Measurements from ENCODE around the gene MAD1L1.
"Not testable (repeated sequence)": the region's sequence is repeated elsewhere in the genome, so short reads cannot be mapped to it uniquely, and the experiment has no call there.

MAD1L1 gene

GRCh38 chr7:2065528-2065927 lies 167.2 kb downstream of the MAD1L1 start:
- no peaks in the 10 kb centered on the region for H3K27me3 ChIP-seq (ENCODE audit: control insufficient read depth in 1 of 2, insufficient read depth in 2 of 2, low read length in 2 of 2)
- peaks cover 3% of the 10 kb centered on the region for H3K36me3 ChIP-seq (ENCODE audit: insufficient read depth, low read length)
- H3K9me3 ChIP-seq (ENCODE audit: low read length) = no peaks in the 10 kb centered on the region
- no peak overlapping the region for H3K4me3 ChIP-seq (ENCODE audit: low read depth in 1 of 2, low read length in 2 of 2)
- H3K9ac ChIP-seq (ENCODE audit: low read length) = no peak overlapping the region
- H3K4me1 ChIP-seq (ENCODE audit: insufficient read depth, low read length) = no peaks in the 10 kb centered on the region
- H3K27ac ChIP-seq (ENCODE audit: low read depth, low read length) = no peak overlapping the region

GRCh38 chr7:2063563-2064260 lies 169.0 kb downstream of the MAD1L1 start:
- H3K27ac ChIP-seq (ENCODE audit: low read depth, low read length) = no peak overlapping the region
- no peaks in the 10 kb centered on the region for H3K9me3 ChIP-seq (ENCODE audit: low read length)
- peaks cover 3% of the 10 kb centered on the region for H3K36me3 ChIP-seq (ENCODE audit: insufficient read depth, low read length)
- H3K4me3 ChIP-seq (ENCODE audit: low read depth in 1 of 2, low read length in 2 of 2) = no peak overlapping the region
- no peaks in the 10 kb centered on the region for H3K27me3 ChIP-seq (ENCODE audit: control insufficient read depth in 1 of 2, insufficient read depth in 2 of 2, low read length in 2 of 2)
- H3K9ac ChIP-seq (ENCODE audit: low read length) = no peak overlapping the region
- no peaks in the 10 kb centered on the region for H3K4me1 ChIP-seq (ENCODE audit: insufficient read depth, low read length)

DNA sequence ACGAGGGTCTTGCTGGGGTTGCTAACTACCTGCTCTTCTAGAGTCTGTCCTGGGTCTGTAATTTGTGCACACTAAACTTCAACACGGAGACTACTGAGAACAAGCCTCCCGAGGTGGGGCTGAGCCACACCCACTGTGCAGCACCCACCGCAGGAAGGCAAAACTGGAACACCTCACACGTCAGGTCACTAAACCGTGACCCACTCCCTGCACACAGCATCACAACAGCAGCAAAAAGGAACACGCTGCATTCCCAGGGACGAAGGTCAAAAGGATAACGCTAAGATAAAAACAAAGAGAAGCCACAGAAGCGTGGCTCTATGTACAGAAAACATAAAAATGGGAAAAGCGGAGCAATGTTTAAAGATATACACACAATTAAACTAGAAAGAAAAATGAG lies 170.1 kb downstream of the MAD1L1 start:
- Histone ChIP-seq H3K27ac (ENCODE audit: low read depth, low read length) (no peak overlapping the region), H3K4me3 (ENCODE audit: low read depth in 1 of 2, low read length in 2 of 2) (no peak overlapping the region), H3K9me3 (ENCODE audit: low read length) (no peaks in the 10 kb centered on the region), H3K36me3 (ENCODE audit: insufficient read depth, low read length) (peaks cover 3% of the 10 kb centered on the region), H3K27me3 (ENCODE audit: control insufficient read depth in 1 of 2, insufficient read depth in 2 of 2, low read length in 2 of 2) (no peaks in the 10 kb centered on the region), H3K4me1 (ENCODE audit: insufficient read depth, low read length) (no peaks in the 10 kb centered on the region), H3K9ac (ENCODE audit: low read length) (no peak overlapping the region)

GRCh38 chr7:2060701-2061100 lies 172.0 kb downstream of the MAD1L1 start:
- no peak overlapping the region for H3K4me3 ChIP-seq (ENCODE audit: low read depth in 1 of 2, low read length in 2 of 2)

GRCh38 chr7:2059964-2060700 lies 172.6 kb downstream of the MAD1L1 start:
- Histone ChIP-seq H3K36me3 (ENCODE audit: insufficient read depth, low read length) (no peaks in the 10 kb centered on the region), H3K4me1 (ENCODE audit: insufficient read depth, low read length) (no peaks in the 10 kb centered on the region), H3K27me3 (ENCODE audit: control insufficient read depth in 1 of 2, insufficient read depth in 2 of 2, low read length in 2 of 2) (no peaks in the 10 kb centered on the region), H3K27ac (ENCODE audit: low read depth, low read length) (no peak overlapping the region), H3K4me3 (ENCODE audit: low read depth in 1 of 2, low read length in 2 of 2) (no peak overlapping the region), H3K9me3 (ENCODE audit: low read length) (no peaks in the 10 kb centered on the region), H3K9ac (ENCODE audit: low read length) (no peak overlapping the region)

More at GRCh38 chr7:2060701-2061100, 172.0 kb downstream of the MAD1L1 start:
- Histone ChIP-seq H3K27me3 (ENCODE audit: control insufficient read depth in 1 of 2, insufficient read depth in 2 of 2, low read length in 2 of 2) (no peaks in the 10 kb centered on the region), H3K4me1 (ENCODE audit: insufficient read depth, low read length) (no peaks in the 10 kb centered on the region), H3K36me3 (ENCODE audit: insufficient read depth, low read length) (peaks cover 1% of the 10 kb centered on the region), H3K9me3 (ENCODE audit: low read length) (no peaks in the 10 kb centered on the region), H3K9ac (ENCODE audit: low read length) (no peak overlapping the region), H3K27ac (ENCODE audit: low read depth, low read length) (no peak overlapping the region)

GRCh38 chr7:2058246-2058645 lies 174.5 kb downstream of the MAD1L1 start:
- not testable (repeated sequence) for H3K36me3 ChIP-seq (ENCODE audit: insufficient read depth, low read length); H3K9ac ChIP-seq (ENCODE audit: low read length); H3K9me3 ChIP-seq (ENCODE audit: low read length); H3K27me3 ChIP-seq (ENCODE audit: control insufficient read depth in 1 of 2, insufficient read depth in 2 of 2, low read length in 2 of 2); H3K4me1 ChIP-seq (ENCODE audit: insufficient read depth, low read length); H3K4me3 ChIP-seq (ENCODE audit: low read depth in 1 of 2, low read length in 2 of 2); H3K27ac ChIP-seq (ENCODE audit: low read depth, low read length)

- Histone ChIP-seq H3K27me3 (ENCODE audit: control insufficient read depth in 1 of 2, insufficient read depth in 2 of 2, low read length in 2 of 2) (no peaks in the 10 kb centered on the region), H3K9me3 (ENCODE audit: low read length) (no peaks in the 10 kb centered on the region), H3K27ac (ENCODE audit: low read depth, low read length) (no peak overlapping the region), H3K9ac (ENCODE audit: low read length) (no peak overlapping the region), H3K36me3 (ENCODE audit: insufficient read depth, low read length) (no peaks in the 10 kb centered on the region), H3K4me3 (ENCODE audit: low read depth in 1 of 2, low read length in 2 of 2) (no peak overlapping the region), H3K4me1 (ENCODE audit: insufficient read depth, low read length) (no peaks in the 10 kb centered on the region)
These were observed 176.8 kb downstream of the MAD1L1 start for GRCh38 chr7:2055956-2056355.

DNA sequence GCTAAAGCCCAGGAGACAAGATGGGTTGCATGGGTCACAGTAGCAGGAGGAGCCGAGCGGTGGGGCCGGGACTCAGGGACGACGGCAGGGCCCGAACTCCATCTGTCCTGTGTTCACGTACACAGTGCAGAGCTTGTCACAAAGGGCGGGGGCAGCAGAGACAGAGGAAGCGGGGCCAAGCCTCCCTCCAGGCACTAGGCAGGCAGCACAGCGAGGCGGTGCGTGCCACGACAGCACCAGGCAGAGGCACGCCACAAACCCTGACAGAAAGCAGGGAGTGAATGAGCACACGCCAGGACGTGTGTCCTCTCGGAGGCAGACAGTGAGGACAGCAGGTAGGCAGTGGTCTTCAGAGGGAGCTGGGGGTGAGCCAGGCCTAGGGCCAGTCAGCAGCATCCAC lies 177.8 kb downstream of the MAD1L1 start:
- Histone ChIP-seq H3K27ac (ENCODE audit: low read depth, low read length) (no peak overlapping the region), H3K4me3 (ENCODE audit: low read depth in 1 of 2, low read length in 2 of 2) (no peak overlapping the region), H3K9ac (ENCODE audit: low read length) (no peak overlapping the region), H3K9me3 (ENCODE audit: low read length) (no peaks in the 10 kb centered on the region), H3K36me3 (ENCODE audit: insufficient read depth, low read length) (no peaks in the 10 kb centered on the region), H3K27me3 (ENCODE audit: control insufficient read depth in 1 of 2, insufficient read depth in 2 of 2, low read length in 2 of 2) (no peaks in the 10 kb centered on the region), H3K4me1 (ENCODE audit: insufficient read depth, low read length) (no peaks in the 10 kb centered on the region)

DNA sequence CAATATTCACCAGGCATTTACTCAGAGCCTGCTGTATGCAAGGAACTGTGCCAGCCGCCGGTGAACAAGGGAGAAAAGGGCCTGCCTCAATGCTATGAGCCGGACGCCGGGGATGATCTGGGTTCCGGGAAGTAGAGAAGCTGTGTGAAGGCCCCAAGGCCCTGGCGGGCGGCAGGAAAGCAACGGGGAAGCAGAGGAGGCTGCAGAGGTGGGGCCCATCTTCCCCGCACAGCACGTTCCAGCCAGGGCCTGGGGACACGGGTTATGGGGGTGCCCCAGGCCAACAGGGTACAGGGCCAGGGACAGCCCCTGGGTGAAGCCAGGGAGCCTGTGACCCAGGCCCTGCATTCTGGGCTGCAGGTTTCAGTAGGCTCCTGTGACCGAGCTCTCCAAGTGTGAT lies 179.3 kb downstream of the MAD1L1 start:
- no peak overlapping the region for H3K4me3 ChIP-seq (ENCODE audit: low read depth in 1 of 2, low read length in 2 of 2)
- H3K4me1 ChIP-seq (ENCODE audit: insufficient read depth, low read length) = no peaks in the 10 kb centered on the region
- H3K9ac ChIP-seq (ENCODE audit: low read length) = no peak overlapping the region
- H3K36me3 ChIP-seq (ENCODE audit: insufficient read depth, low read length) = no peaks in the 10 kb centered on the region
- no peaks in the 10 kb centered on the region for H3K27me3 ChIP-seq (ENCODE audit: control insufficient read depth in 1 of 2, insufficient read depth in 2 of 2, low read length in 2 of 2)
- H3K27ac ChIP-seq (ENCODE audit: low read depth, low read length) = no peak overlapping the region
- no peaks in the 10 kb centered on the region for H3K9me3 ChIP-seq (ENCODE audit: low read length)

DNA sequence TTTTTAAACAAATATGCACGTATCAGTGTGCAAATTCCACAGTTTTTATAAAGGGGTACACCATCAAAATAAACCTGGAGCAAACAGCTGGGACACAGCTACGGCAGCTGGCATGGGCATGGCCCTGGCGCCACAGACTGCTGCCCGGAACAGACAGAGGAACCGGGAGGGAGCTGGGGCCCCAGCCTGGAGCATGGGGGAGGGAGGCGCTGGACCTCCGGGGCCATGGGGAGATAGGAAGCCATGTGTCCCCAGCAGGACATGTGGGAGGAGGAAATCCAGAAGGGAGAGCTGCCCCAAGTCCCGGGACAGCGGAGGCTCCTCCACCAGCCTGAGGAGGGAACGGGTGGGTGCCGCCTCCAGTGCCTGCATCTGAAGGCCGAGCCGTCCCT lies 180.1 kb downstream of the MAD1L1 start:
- Histone ChIP-seq H3K27me3 (ENCODE audit: control insufficient read depth in 1 of 2, insufficient read depth in 2 of 2, low read length in 2 of 2) (no peaks in the 10 kb centered on the region), H3K36me3 (ENCODE audit: insufficient read depth, low read length) (no peaks in the 10 kb centered on the region), H3K27ac (ENCODE audit: low read depth, low read length) (no peak overlapping the region), H3K9me3 (ENCODE audit: low read length) (no peaks in the 10 kb centered on the region), H3K4me3 (ENCODE audit: low read depth in 1 of 2, low read length in 2 of 2) (no peak overlapping the region), H3K4me1 (ENCODE audit: insufficient read depth, low read length) (no peaks in the 10 kb centered on the region), H3K9ac (ENCODE audit: low read length) (no peak overlapping the region)

- H3K9me3 ChIP-seq (ENCODE audit: low read length) = no peaks in the 10 kb centered on the region
- no peaks in the 10 kb centered on the region for H3K27me3 ChIP-seq (ENCODE audit: control insufficient read depth in 1 of 2, insufficient read depth in 2 of 2, low read length in 2 of 2)
- no peak overlapping the region for H3K9ac ChIP-seq (ENCODE audit: low read length)
- H3K4me1 ChIP-seq (ENCODE audit: insufficient read depth, low read length) = no peaks in the 10 kb centered on the region
- H3K36me3 ChIP-seq (ENCODE audit: insufficient read depth, low read length) = no peaks in the 10 kb centered on the region
- H3K4me3 ChIP-seq (ENCODE audit: low read depth in 1 of 2, low read length in 2 of 2) = no peak overlapping the region
- no peak overlapping the region for H3K27ac ChIP-seq (ENCODE audit: low read depth, low read length)
These were observed 180.8 kb downstream of the MAD1L1 start for GRCh38 chr7:2051707-2052656.
